Measurements from ENCODE around the gene SUMO3. TPM values are rescaled to one million over a fixed set of nuclear protein-coding genes. Genes with fewer than 3 reads are reported as not detected.

SUMO3 gene
- total and polyA plus RNA-seq, 2 of the 8 experiments (the other 6 are each of a cell fraction or from before 2014, with no cell fraction given) = 96.8 to 101 TPM

- no peak for TF ChIP-seq CHD7 (IDR thresholded peaks at IDR 0.05; ENCODE audit: insufficient replicate concordance, low read length)
Observed at GRCh38 chr21:44854391-44854663, 36.5 kb upstream of the SUMO3 start (continued).
